HEK293 (cell line): ENCODE measurements around the gene PAFAH1B2.

Source experiments
- GLI2 ChIP-seq: fragments of 450-650 bp; formaldehyde crosslinking; IDR thresholded peaks from 2 replicates; pipeline ENCODE4; 2017; ENCODE audit warnings: missing biosample characterization, missing genetic modification characterization, low read depth, borderline replicate concordance
- KLF10 ChIP-seq: fragments of 450-650 bp; IDR thresholded peaks from 2 replicates; pipeline ENCODE4 v1.5.1; 2018; ENCODE audit warnings: missing biosample characterization, mild to moderate bottlenecking, missing genetic modification characterization
- MYNN ChIP-seq: fragments of 450-650 bp; formaldehyde crosslinking; IDR thresholded peaks from 2 replicates; pipeline ENCODE4 v1.5.1; 2016; ENCODE audit warnings: missing biosample characterization, missing genetic modification characterization, borderline replicate concordance
- SETDB1 ChIP-seq: IDR thresholded peaks from one replicate; pipeline ENCODE4 v1.6.1; 2017; ENCODE audit warnings: mild to moderate bottlenecking, low read length, moderate library complexity, mixed read lengths; ENCODE audit not compliant: insufficient read length
- TRIM28 ChIP-seq: IDR thresholded peaks from 2 replicates; pipeline ENCODE4 v1.6.1; 2011; ENCODE audit warnings: low read length, control low read depth, borderline replicate concordance
- ZBTB20 ChIP-seq: fragments of 450-650 bp; formaldehyde crosslinking; IDR thresholded peaks from 2 replicates; pipeline ENCODE4 v1.5.1; 2016; ENCODE audit warnings: missing biosample characterization, missing genetic modification characterization
- ZBTB21 ChIP-seq: fragments of 450-650 bp; formaldehyde crosslinking; IDR thresholded peaks from 2 replicates; pipeline ENCODE4 v1.5.1; 2017; ENCODE audit warnings: missing biosample characterization, missing genetic modification characterization
- ZBTB48 ChIP-seq: fragments of 450-650 bp; formaldehyde crosslinking; IDR thresholded peaks from 2 replicates; pipeline ENCODE4 v1.5.1; 2016; ENCODE audit warnings: missing biosample characterization, missing genetic modification characterization
- ZBTB7A ChIP-seq: fragments of 450-650 bp; formaldehyde crosslinking; IDR thresholded peaks from 2 replicates; pipeline ENCODE4 v1.5.1; 2016; ENCODE audit warnings: low read depth, missing biosample characterization, missing genetic modification characterization
- ZFP37 ChIP-seq: fragments of 450-650 bp; formaldehyde crosslinking; IDR thresholded peaks from 2 replicates; pipeline ENCODE4 v1.5.1; 2016; ENCODE audit warnings: missing biosample characterization, missing genetic modification characterization
- ZNF114 ChIP-seq: fragments of 450-650 bp; formaldehyde crosslinking; IDR thresholded peaks from 2 replicates; pipeline ENCODE4 v1.5.0; 2017; ENCODE audit warnings: missing biosample characterization, missing genetic modification characterization
- ZNF239 ChIP-seq: fragments of 450-650 bp; formaldehyde crosslinking; IDR thresholded peaks from 2 replicates; pipeline ENCODE4 v1.5.1; 2016; ENCODE audit warnings: missing biosample characterization, missing genetic modification characterization
- ZNF549 ChIP-seq: fragments of 450-650 bp; IDR thresholded peaks from 2 replicates; pipeline ENCODE4 v1.5.1; 2018; ENCODE audit warnings: missing biosample characterization, missing genetic modification characterization, mild to moderate bottlenecking, inconsistent platforms, moderate library complexity
- ZNF629 ChIP-seq: fragments of 450-650 bp; formaldehyde crosslinking; IDR thresholded peaks from 2 replicates; pipeline ENCODE4 v1.5.1; 2017; ENCODE audit warnings: missing biosample characterization, missing genetic modification characterization
- ZNF660 ChIP-seq: fragments of 450-650 bp; IDR thresholded peaks from 2 replicates; pipeline ENCODE4 v1.5.1; 2018; ENCODE audit warnings: missing biosample characterization, mild to moderate bottlenecking, missing genetic modification characterization
- ZNF670 ChIP-seq: fragments of 450-650 bp; formaldehyde crosslinking; IDR thresholded peaks from 2 replicates; pipeline ENCODE4 v1.5.1; 2016; ENCODE audit warnings: missing biosample characterization, missing genetic modification characterization, low read depth
- ZSCAN16 ChIP-seq: fragments of 450-650 bp; formaldehyde crosslinking; IDR thresholded peaks from 2 replicates; pipeline ENCODE4 v1.5.1; 2016; ENCODE audit warnings: missing biosample characterization, missing genetic modification characterization
- ZSCAN23 ChIP-seq: fragments of 450-650 bp; formaldehyde crosslinking; IDR thresholded peaks from 2 replicates; pipeline ENCODE4 v1.5.1; 2016; ENCODE audit warnings: missing biosample characterization, missing genetic modification characterization
- ZSCAN30 ChIP-seq: fragments of 450-650 bp; IDR thresholded peaks from 2 replicates; pipeline ENCODE4 v1.5.1; 2018; ENCODE audit warnings: missing biosample characterization, mild to moderate bottlenecking, missing genetic modification characterization, moderate library complexity
- TF ChIP-seq, protein P1 (sequence below): fragments of 450-650 bp; formaldehyde crosslinking; IDR thresholded peaks from 2 replicates; pipeline ENCODE4 v1.5.1; 2016; ENCODE audit warnings: missing biosample characterization, missing genetic modification characterization
- TF ChIP-seq, protein P2 (sequence below): fragments of 450-650 bp; formaldehyde crosslinking; IDR thresholded peaks from 2 replicates; pipeline ENCODE4 v1.5.1; 2016; ENCODE audit warnings: missing biosample characterization, missing genetic modification characterization
- TF ChIP-seq, protein P3 (sequence below): fragments of 450-650 bp; formaldehyde crosslinking; IDR thresholded peaks from 2 replicates; pipeline ENCODE4 v1.5.1; 2016; ENCODE audit warnings: missing biosample characterization, missing genetic modification characterization

The PAFAH1B2 gene

DNA sequence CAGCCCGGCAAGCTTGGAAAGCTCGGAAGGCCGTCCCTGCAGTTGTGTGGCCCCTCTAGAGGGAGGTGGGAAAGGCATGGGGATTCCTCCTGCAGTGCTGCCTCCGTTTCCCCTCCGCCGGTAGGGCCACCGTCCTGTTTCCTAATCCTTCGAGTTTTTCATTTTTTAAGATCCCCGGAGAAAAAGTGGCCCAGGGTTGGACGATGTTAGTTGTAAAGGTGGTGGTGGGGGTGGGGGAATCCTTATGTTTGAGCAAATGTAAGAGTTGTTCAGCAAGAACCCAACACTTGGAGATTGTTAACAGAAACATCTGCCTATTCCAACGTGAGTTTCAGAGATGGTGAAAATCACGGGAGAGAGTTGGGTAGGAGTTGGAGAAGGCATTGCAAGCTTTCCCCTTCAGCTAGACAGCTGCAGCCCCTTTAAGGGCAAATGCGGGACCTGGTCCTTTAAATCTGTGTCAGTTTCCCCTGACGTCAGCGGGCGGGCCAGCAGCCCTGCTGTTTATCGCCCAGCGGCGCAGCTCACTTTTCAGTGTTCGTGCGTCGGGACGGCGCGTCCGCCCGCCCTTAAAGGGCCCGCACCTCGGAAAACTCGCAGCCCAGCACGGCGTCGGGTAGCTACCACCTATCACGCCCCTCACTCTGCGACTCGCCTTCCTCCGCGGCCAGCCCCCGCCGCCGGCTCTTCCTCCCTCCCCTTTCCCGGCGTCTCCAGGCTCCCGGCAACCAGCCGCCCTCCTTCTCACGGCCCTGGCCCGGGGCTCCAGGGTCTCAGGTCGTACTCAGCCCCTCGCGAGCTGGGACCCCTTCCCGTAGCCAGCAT is 34.3 kb downstream of the PAFAH1B2 start, which contains the start of gene SIDT2 (continued):
- TF ChIP-seq ZBTB20 (tag by site-specific recombination), result no peak; the same call in 1 of the 2 replicates
- TF ChIP-seq ZBTB7A (tag by site-specific recombination), result no peak
- TF ChIP-seq MYNN (tag by site-specific recombination), result no peak
- peak; percentile 54; the same call in 1 of the 2 replicates for TF ChIP-seq ZNF660
- TF ChIP-seq ZSCAN30, result peak; percentile 90
- TF ChIP-seq ZNF239 (tag by site-specific recombination), result no peak
- TF ChIP-seq TRIM28, result no peak; the same call in 1 of the 2 replicates
- TF ChIP-seq ZSCAN23 (tag by site-specific recombination), result no peak
- peak; percentile 70 for TF ChIP-seq ZBTB48 (tag by site-specific recombination)
- TF ChIP-seq, protein P1, sequence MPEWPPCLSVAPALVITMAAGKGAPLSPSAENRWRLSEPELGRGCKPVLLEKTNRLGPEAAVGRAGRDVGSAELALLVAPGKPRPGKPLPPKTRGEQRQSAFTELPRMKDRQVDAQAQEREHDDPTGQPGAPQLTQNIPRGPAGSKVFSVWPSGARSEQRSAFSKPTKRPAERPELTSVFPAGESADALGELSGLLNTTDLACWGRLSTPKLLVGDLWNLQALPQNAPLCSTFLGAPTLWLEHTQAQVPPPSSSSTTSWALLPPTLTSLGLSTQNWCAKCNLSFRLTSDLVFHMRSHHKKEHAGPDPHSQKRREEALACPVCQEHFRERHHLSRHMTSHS (tag by site-specific recombination), result no peak
- peak; percentile 85 for TF ChIP-seq ZNF629 (tag by site-specific recombination)
- no peak for TF ChIP-seq ZSCAN16 (tag by site-specific recombination)
- no peak for TF ChIP-seq GLI2 (tag by site-specific recombination)
- no peak for TF ChIP-seq ZNF549 (tag by site-specific recombination)
- TF ChIP-seq, protein P2, sequence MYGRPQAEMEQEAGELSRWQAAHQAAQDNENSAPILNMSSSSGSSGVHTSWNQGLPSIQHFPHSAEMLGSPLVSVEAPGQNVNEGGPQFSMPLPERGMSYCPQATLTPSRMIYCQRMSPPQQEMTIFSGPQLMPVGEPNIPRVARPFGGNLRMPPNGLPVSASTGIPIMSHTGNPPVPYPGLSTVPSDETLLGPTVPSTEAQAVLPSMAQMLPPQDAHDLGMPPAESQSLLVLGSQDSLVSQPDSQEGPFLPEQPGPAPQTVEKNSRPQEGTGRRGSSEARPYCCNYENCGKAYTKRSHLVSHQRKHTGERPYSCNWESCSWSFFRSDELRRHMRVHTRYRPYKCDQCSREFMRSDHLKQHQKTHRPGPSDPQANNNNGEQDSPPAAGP (tag by site-specific recombination), result peak; percentile 58; the same call in 1 of the 2 replicates
- no peak for TF ChIP-seq ZFP37 (tag by site-specific recombination)
- TF ChIP-seq, protein P3, sequence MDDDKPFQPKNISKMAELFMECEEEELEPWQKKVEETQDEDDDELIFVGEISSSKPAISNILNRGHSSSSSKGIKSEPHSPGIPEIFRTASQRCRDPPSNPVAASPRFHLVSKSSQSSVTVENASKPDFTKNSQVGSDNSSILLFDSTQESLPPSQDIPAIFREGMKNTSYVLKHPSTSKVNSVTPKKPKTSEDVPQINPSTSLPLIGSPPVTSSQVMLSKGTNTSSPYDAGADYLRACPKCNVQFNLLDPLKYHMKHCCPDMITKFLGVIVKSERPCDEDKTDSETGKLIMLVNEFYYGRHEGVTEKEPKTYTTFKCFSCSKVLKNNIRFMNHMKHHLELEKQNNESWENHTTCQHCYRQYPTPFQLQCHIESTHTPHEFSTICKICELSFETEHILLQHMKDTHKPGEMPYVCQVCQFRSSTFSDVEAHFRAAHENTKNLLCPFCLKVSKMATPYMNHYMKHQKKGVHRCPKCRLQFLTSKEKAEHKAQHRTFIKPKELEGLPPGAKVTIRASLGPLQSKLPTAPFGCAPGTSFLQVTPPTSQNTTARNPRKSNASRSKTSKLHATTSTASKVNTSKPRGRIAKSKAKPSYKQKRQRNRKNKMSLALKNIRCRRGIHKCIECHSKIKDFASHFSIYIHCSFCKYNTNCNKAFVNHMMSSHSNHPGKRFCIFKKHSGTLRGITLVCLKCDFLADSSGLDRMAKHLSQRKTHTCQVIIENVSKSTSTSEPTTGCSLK (tag by site-specific recombination), result no peak
- no peak for TF ChIP-seq ZNF670
- TF ChIP-seq ZBTB21 (tag by site-specific recombination), result peak; percentile 66
- TF ChIP-seq KLF10, result 0 out of 2 replicates have a peak, but pooled peaks have one; percentile 42
- TF ChIP-seq ZNF114, result no peak
- no peak for TF ChIP-seq SETDB1
